ENCODE results near the gene BCR. TPM values are rescaled to one million over a fixed set of nuclear protein-coding genes. Genes with fewer than 3 reads are reported as not detected.

The BCR gene
- total RNA-seq, 4 donors from 2014 or later = 19.2 to 63.5 (median 24.8) TPM

DNA sequence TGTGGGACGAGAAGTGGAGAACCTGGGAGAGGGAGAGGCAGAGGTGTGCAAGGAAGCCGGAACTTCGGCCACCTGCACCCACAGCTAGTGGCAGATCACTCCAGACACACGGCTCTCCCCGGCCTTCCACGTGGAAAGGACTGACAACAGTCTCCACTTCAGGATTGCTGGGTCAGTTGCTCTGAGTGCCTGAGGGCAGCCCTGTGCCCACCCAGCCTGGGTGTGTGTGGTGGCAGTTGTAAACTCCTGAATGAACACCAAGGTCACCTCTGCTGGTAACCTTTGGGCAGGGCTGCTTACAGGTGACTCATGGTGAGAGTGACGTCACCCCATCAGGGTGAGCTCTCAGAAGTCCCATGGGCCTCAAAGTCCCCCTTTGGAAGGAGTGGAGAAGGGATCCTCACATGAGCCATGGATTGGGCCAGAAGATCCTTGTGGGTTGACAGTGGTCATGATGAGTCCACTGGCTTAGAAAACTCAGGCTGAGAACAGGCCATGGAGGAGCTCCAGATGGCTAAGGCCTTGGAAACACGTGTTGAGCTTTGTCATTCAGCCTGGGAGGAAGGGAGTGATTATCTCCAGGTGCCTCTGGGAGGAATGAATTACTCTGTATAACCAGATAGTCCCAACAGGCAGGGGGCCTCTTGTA lies 71.3 kb downstream of the BCR start:
- TF ChIP-seq, protein P1, sequence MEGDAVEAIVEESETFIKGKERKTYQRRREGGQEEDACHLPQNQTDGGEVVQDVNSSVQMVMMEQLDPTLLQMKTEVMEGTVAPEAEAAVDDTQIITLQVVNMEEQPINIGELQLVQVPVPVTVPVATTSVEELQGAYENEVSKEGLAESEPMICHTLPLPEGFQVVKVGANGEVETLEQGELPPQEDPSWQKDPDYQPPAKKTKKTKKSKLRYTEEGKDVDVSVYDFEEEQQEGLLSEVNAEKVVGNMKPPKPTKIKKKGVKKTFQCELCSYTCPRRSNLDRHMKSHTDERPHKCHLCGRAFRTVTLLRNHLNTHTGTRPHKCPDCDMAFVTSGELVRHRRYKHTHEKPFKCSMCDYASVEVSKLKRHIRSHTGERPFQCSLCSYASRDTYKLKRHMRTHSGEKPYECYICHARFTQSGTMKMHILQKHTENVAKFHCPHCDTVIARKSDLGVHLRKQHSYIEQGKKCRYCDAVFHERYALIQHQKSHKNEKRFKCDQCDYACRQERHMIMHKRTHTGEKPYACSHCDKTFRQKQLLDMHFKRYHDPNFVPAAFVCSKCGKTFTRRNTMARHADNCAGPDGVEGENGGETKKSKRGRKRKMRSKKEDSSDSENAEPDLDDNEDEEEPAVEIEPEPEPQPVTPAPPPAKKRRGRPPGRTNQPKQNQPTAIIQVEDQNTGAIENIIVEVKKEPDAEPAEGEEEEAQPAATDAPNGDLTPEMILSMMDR (IDR thresholded peaks at IDR 0.05; ENCODE audit: low read depth) = no peak

DNA sequence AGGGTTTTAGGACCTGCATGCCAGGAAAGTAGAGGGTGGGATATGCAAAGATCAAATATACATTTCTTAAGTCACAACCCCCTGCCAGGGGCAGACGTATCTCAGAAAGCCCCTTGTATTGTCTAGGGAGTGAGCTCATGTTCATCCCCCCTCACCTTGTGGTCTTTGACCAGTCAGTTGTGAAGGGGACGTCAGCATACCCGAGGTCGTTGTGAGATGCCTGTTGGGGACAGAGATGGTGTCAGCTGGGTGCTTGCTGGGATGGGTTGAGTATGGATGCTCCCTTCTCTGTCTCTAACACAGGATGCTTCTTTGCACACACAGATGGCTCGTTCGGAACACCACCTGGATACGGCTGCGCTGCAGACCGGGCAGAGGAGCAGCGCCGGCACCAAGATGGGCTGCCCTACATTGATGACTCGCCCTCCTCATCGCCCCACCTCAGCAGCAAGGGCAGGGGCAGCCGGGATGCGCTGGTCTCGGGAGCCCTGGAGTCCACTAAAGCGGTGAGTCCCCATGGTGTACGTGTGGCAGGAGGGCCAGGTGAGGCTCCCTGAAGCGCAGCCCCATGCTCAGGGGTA lies 73.3 kb downstream of the BCR start:
- TF ChIP-seq, protein P1 (IDR thresholded peaks at IDR 0.05; ENCODE audit: low read depth) = no peak

DNA sequence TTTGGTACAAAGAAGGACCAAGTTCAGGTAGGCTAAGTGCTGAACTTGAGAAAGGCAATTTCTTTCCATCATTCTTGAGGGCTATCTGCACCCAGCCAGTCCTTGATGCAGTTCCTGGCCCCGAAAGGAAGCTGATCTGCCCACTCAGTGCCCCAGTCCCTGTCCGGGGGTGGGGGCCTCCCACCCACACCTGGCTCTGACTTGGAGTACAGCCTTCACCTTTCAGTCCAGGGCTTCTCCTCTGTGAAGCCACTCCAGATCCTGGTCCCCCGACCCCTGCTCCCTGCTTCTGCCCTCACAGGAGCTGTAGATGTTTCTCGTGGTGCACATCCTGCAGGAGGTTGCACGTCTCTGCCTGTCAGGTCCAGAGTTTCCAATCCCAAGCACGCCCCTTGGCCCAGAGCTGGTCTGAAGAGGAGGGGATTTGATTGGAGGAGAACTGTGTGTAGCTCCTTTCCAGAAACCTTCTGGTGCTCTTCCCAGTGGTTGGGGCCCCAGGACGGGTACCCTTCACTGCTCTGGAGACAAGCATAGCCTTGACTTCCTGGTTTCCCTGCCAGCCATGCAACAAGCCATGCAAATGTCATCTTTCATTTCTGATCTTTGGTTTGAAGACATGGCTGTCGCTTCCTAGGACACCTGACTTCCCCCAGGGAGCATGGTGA lies 75.3 kb downstream of the BCR start:
- TF ChIP-seq, protein P1 (IDR thresholded peaks at IDR 0.05; ENCODE audit: low read depth) = no peak

DNA sequence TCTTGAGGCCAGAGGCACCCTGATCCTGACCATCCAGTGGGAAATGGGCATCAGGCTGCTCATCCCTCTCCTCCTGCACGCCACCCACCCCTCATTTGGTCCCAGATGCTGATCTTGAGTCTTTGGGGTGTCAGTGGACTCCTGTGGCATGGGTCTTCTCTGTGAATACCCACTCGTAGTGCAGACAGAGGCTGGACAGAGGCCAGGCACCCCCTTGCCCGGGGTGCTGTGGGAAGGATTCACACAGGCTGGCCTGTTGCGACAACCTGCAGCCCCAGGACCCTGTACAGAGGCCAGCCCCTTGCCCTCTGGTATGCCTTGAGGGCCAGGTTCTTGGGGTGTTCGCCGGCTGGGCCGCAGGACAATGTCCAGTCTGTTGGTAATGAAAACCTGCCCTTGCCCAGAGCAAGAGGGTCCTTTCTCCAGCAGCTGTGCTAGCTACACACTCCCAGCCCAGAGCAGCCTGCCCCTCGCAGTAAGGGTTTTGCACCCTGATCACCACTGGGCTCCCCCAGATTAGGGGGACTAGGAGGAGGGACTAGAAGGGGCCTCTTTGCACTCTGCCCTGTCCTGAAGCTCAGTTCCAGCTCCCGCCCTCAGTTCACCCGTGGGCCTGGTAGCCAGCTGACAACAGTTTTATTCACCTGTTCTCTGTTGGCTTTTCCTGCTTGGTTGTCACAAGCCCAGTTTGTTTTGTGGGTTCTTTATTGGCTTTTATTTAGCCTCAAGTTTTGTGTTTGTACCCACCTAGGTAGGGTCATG lies 76.0 kb downstream of the BCR start:
- TF ChIP-seq, protein P1 (IDR thresholded peaks at IDR 0.05; ENCODE audit: low read depth) = no peak

DNA sequence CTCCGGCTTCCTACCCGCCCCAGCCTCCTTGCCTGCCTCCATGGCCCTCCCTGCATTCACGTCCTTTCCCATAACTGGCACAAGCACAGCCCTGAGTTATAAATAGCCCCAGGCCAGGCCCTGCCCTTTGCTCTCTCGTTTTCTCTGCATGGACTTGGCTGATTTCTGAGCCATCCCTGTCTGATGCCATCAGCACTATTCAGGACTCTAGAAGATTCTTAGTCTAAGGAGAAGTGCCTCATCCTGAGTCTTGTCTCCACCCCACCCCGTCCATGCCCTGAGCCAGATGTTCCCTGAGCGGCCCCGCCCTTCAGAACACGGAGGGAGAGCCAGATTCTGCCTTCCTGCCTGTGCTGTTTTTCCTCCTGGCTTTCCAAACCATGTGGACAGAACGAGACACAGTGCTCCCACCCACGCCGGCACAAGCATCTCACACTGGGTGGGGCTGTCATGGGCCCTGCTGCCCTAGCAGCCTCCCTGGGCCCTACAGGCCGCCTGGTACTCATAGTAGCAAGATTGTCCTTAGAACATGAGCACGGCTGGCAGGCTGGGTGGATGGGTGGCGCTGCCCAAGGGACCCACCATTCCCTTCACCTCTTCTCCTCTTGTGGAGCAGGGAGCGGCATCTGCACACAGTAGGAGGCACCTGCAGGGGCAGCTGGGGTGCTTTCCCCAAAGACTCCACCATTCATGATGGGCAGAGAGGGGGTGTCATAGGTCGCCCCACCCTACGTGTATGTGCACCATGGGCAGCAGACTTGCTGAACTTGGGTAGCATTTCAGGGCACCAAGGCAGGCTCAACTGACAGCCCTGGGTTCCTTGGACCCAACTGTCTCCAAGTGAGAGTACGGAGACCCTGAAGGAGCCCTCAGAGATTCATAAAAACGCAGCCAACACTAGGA lies 76.9 kb downstream of the BCR start:
- TF ChIP-seq, protein P1 (IDR thresholded peaks at IDR 0.05; ENCODE audit: low read depth) = no peak

DNA sequence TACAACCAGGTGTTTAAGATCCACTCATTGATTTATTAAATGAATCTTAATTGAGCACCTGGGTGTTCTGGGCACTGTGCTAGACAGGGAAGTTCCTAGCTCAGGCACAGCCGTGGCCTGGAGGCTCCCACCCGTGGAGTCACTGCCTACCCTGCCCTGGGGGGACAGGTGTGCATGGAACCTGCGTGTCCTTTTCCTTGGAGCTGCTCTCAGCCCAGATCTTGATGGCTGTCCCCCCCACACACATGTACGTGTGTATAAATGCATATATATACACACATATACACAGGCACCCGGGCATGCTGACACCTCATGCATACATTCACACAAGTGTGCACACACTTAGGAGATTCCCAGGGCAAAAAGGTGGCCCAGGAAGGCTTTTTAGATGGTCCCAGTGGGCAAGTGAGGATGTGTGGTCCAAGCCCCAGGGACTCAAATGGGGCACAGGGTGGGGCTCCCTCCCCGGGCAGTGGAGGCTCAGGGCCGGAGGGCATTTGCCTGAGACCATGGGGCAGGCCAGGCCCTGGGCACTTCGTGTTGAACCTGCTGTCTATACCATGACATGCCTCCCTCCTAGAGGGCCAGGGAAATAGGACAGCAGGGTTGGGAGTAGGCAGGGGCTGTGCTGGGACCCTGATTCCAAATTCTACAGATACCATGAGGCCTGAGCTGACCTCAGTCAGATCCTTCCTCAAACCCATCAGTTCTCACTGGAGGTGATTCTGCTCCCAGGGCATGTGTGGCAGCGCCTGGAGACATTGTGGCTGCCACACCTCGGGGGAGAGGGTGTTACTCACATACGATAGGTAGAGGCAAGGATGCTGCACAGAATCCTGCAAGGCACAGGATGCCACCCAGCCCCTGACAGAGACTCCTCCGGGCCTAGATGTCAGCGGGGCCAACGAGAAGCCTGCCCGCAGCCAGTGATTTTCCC lies 77.8 kb downstream of the BCR start:
- TF ChIP-seq, protein P1 (IDR thresholded peaks at IDR 0.05; ENCODE audit: low read depth) = no peak

All from subcutaneous adipose tissue (tissue), 4 donors.